Measurements from ENCODE around the gene POLR3A. TPM values are rescaled to one million over a fixed set of nuclear protein-coding genes. Genes with fewer than 3 reads are reported as not detected.

The POLR3A gene
- total RNA-seq, 2 experiments from 2014 or later: 16.3 to 21.5 TPM

DNA sequence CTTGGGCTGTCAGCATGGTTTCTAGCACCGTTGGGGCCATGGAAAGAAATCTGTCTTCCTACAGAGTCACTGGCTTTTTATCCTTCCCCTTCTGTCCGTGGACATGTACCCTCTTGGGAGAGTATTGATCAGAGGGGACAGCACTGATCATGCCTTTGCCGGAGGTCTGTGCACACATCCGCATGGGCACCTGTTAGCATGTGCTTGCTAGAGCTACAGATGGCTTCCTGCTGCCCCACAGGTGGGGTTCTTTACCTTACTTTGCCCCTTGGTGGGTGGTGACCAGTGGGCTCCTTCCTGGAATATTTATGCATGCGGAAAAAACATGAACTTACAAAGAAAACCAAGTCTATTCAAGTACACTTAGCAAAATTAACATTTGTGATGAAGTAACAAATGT is 29.2 kb upstream of the POLR3A start:
- ChIA-PET CTCF (ENCODE audit: unreplicated experiment) (no interaction called here), POLR2A (no interaction called here)
- no peak for TF ChIP-seq EZH2phosphoT487 (IDR thresholded peaks at IDR 0.05; ENCODE audit: borderline replicate concordance, low read depth, low read length)
- TF ChIP-seq, protein P1, sequence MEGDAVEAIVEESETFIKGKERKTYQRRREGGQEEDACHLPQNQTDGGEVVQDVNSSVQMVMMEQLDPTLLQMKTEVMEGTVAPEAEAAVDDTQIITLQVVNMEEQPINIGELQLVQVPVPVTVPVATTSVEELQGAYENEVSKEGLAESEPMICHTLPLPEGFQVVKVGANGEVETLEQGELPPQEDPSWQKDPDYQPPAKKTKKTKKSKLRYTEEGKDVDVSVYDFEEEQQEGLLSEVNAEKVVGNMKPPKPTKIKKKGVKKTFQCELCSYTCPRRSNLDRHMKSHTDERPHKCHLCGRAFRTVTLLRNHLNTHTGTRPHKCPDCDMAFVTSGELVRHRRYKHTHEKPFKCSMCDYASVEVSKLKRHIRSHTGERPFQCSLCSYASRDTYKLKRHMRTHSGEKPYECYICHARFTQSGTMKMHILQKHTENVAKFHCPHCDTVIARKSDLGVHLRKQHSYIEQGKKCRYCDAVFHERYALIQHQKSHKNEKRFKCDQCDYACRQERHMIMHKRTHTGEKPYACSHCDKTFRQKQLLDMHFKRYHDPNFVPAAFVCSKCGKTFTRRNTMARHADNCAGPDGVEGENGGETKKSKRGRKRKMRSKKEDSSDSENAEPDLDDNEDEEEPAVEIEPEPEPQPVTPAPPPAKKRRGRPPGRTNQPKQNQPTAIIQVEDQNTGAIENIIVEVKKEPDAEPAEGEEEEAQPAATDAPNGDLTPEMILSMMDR (conservative IDR thresholded peaks at IDR 0.05; ENCODE audit: low read length): no peak
- Histone ChIP-seq H3K27ac (ENCODE audit: low read depth, low read length, poor library complexity, severe bottlenecking) (no peak overlapping the region), H3K9me2 (ENCODE audit: insufficient read depth, low read length) (no peaks in the 10 kb centered on the region), H4K20me1 (ENCODE audit: insufficient read depth, low read length) (no peaks in the 10 kb centered on the region), H3K79me2 (ENCODE audit: insufficient read depth, low read depth, low read length) (no peaks in the 10 kb centered on the region), H3K4me1 (ENCODE audit: insufficient read depth, low read length, poor library complexity, severe bottlenecking) (no peaks in the 10 kb centered on the region), H3K36me3 (ENCODE audit: insufficient read depth, low read length) (no peaks in the 10 kb centered on the region), H3K4me2 (ENCODE audit: low read length) (no peak overlapping the region), H3K9me3 (ENCODE audit: low read length) (no peaks in the 10 kb centered on the region), H2AFZ (ENCODE audit: low read length) (no peak overlapping the region), H3K4me3 (ENCODE audit: low read depth, low read length, poor library complexity, severe bottlenecking) (no peak overlapping the region)
- DNase-seq (ENCODE audit: low spot score): no peak
- intact Hi-C loops (cut with micrococcal nuclease; ENCODE audit: unreplicated experiment): no loop called here
- BruUV-seq (replicated peaks): no TSS peak

DNA sequence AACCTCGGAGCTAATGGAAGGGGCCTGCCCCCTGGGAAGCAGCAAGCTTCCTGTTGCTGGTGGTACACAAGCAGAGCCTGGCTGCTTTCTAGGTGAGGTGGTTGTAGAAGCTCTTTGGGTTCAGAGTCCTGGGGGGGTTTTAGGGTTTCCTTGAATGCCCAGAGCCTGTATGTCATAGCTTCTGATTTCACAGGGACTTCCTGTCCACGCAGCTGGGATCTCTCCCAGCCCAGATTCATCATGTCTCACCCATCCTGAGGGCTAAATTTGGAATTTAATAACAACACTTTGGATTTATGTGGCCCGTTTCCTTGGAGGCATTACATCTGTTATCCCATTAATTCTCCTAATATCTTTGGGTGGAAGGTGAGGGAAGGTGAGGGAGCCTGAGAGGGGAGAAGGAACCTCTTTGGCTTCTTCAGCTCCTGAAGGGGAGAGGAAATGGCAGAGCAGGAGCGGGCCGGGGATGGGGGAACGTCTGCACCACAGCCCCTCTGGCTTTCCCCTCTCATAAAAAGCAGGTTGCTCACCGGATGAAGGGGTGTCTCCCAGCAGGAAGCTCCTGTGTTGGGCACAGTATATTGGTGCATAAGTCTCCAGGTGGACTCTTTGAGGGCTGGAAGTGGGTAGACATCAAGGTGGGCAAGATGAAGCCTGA is 24.0 kb upstream of the POLR3A start:
- Histone ChIP-seq H3K4me3 (ENCODE audit: low read depth, low read length, poor library complexity, severe bottlenecking) (no peak overlapping the region), H3K9me3 (ENCODE audit: low read length) (no peaks in the 10 kb centered on the region), H2AFZ (ENCODE audit: low read length) (no peak overlapping the region), H3K4me1 (ENCODE audit: insufficient read depth, low read length, poor library complexity, severe bottlenecking) (no peaks in the 10 kb centered on the region), H3K27ac (ENCODE audit: low read depth, low read length, poor library complexity, severe bottlenecking) (no peak overlapping the region), H3K36me3 (ENCODE audit: insufficient read depth, low read length) (no peaks in the 10 kb centered on the region), H3K9me2 (ENCODE audit: insufficient read depth, low read length) (no peaks in the 10 kb centered on the region), H3K4me2 (ENCODE audit: low read length) (no peak overlapping the region), H4K20me1 (ENCODE audit: insufficient read depth, low read length) (no peaks in the 10 kb centered on the region), H3K79me2 (ENCODE audit: insufficient read depth, low read depth, low read length) (no peaks in the 10 kb centered on the region)
- DNase-seq (ENCODE audit: low spot score): no peak
- ChIA-PET CTCF (ENCODE audit: unreplicated experiment) (no interaction called here), POLR2A (interaction anchor here (0.5 kb wide), 1 partner anchor 968 kb away, joined by 3 read pairs; no protein-coding TSS in a partner anchor)
- BruUV-seq (replicated peaks): no TSS peak
- TF ChIP-seq, protein P1 (conservative IDR thresholded peaks at IDR 0.05; ENCODE audit: low read length): no peak
- TF ChIP-seq EZH2phosphoT487 (IDR thresholded peaks at IDR 0.05; ENCODE audit: borderline replicate concordance, low read depth, low read length): no peak
- intact Hi-C loops (cut with micrococcal nuclease; ENCODE audit: unreplicated experiment): no loop called here

DNA sequence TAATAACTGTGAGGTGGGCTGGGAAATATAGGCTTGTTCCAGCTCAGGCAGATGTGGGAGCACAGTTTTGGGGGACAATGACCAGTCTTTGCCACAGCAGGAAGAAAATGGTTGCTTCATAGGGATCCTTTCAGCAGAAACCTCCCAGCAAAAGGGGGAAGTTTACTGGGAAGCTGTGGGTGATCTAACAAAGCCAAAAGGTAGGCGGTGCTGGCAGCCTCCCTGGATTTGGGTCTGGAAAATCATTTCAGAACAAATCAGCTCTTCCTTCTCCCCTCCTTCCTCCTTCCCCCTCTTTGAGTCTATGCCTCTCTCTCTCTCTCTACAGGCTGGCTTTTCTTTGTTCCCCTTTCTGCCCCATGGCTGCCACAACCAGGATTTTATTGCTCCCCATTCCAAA is 20.5 kb upstream of the POLR3A start:
- Histone ChIP-seq H3K27ac (ENCODE audit: low read depth, low read length, poor library complexity, severe bottlenecking) (no peak overlapping the region), H4K20me1 (ENCODE audit: insufficient read depth, low read length) (no peaks in the 10 kb centered on the region), H2AFZ (ENCODE audit: low read length) (no peak overlapping the region), H3K79me2 (ENCODE audit: insufficient read depth, low read depth, low read length) (no peaks in the 10 kb centered on the region), H3K4me3 (ENCODE audit: low read depth, low read length, poor library complexity, severe bottlenecking) (no peak overlapping the region), H3K9me3 (ENCODE audit: low read length) (no peaks in the 10 kb centered on the region), H3K4me1 (ENCODE audit: insufficient read depth, low read length, poor library complexity, severe bottlenecking) (peaks cover 18% of the 10 kb centered on the region), H3K4me2 (ENCODE audit: low read length) (no peak overlapping the region), H3K9me2 (ENCODE audit: insufficient read depth, low read length) (no peaks in the 10 kb centered on the region), H3K36me3 (ENCODE audit: insufficient read depth, low read length) (no peaks in the 10 kb centered on the region)
- no peak for DNase-seq (ENCODE audit: low spot score)
- POLR2A ChIA-PET: no interaction called here
- no TSS peak for BruUV-seq (replicated peaks)
- intact Hi-C loops (cut with micrococcal nuclease; ENCODE audit: unreplicated experiment): loop anchor here (5.0 kb wide), 1 partner anchor 392 kb away; no protein-coding TSS in a partner anchor
- CTCF ChIA-PET (ENCODE audit: unreplicated experiment): no interaction called here
- TF ChIP-seq, protein P1 (conservative IDR thresholded peaks at IDR 0.05; ENCODE audit: low read length): no peak
- TF ChIP-seq EZH2phosphoT487 (IDR thresholded peaks at IDR 0.05; ENCODE audit: borderline replicate concordance, low read depth, low read length): no peak

All from OCI-LY7 (cell line).